SK-N-SH (cell line): ENCODE data around the gene TTC39A. TPM values are rescaled to one million over a fixed set of nuclear protein-coding genes. Genes with fewer than 3 reads are reported as not detected.

Experiments
- CTCF ChIA-PET: fragments of 300-600, 350-600 bp; formaldehyde crosslinking; extraction: SDS; loops from one replicate; lab custom pipeline; 2021; lab: Yijun Ruan, JAX
- POLR2A ChIA-PET: fragments of 350-600 bp; sonication (Branson Sonifier 250); formaldehyde crosslinking; extraction: SDS; loops from one replicate; lab custom pipeline; 2020; ENCODE audit warnings: antibody characterized with exemption, inconsistent platforms; lab: Yijun Ruan, JAX
- DNase-seq: peaks from one replicate; pipeline ENCODE4 v3.0.0; 2012
- H2AFZ ChIP-seq: fragments of 200-600 bp; sonication (generic); 2 replicates; pipeline ENCODE4 v1.8.1; 2016; ENCODE audit warnings: antibody characterized with exemption, mild to moderate bottlenecking, low read depth
- H3F3A ChIP-seq: fragments of 200-600 bp; sonication (generic); replicated peaks from 2 replicates; pipeline ENCODE3; 2016; ENCODE audit warnings: antibody characterized with exemption, mild to moderate bottlenecking; ENCODE audit not compliant: insufficient read depth
- H3K27ac ChIP-seq, 2 experiments: fragments of 200-500 bp in 1 of 2; fragments of 200-600 bp in 1 of 2; sonication (Bioruptor generic) in 1 of 2; sonication (generic), shearing (Covaris generic) in 1 of 2; 2 replicates each; pipeline versions ENCODE4 v1.5.1 to v1.6.1; 2014 to 2016; ENCODE audit warnings: low read depth in 2 of 2, inconsistent platforms in 1 of 2, low read length in 1 of 2, mild to moderate bottlenecking in 1 of 2, mixed read lengths in 1 of 2
- H3K27me3 ChIP-seq: fragments of 200-600 bp; sonication (generic), shearing (Covaris generic); 2 replicates; pipeline ENCODE4 v1.6.1; 2016; ENCODE audit warnings: mixed run types; ENCODE audit not compliant: insufficient read depth
- H3K36me3 ChIP-seq, 2 experiments: fragments of 200-500 bp in 1 of 2; fragments of 200-600 bp in 1 of 2; sonication (Bioruptor generic) in 1 of 2; sonication (generic) in 1 of 2; replicated peaks in 1 of 2; 2 replicates each; pipeline versions ENCODE3 to v1.5.1; 2014 to 2016; ENCODE audit warnings: low read length in 1 of 2, mild to moderate bottlenecking in 1 of 2; ENCODE audit not compliant: insufficient read depth in 2 of 2, control insufficient read depth in 1 of 2
- H3K4me1 ChIP-seq, 2 experiments: fragments of 200-500 bp in 1 of 2; fragments of 200-600 bp in 1 of 2; sonication (Bioruptor generic) in 1 of 2; sonication (generic), shearing (Covaris generic) in 1 of 2; 2 replicates each; pipeline versions ENCODE4 v1.5.1 to v1.6.1; 2014 to 2016; ENCODE audit warnings: low read depth in 1 of 2, low read length in 1 of 2, mixed run types in 1 of 2; ENCODE audit not compliant: insufficient read depth in 2 of 2, control insufficient read depth in 1 of 2
- H3K4me2 ChIP-seq: fragments of 200-600 bp; sonication (generic), shearing (Covaris generic); 2 replicates; pipeline ENCODE4 v1.6.1; 2017; ENCODE audit warnings: mixed run types
- H3K4me3 ChIP-seq, 2 experiments: fragments of 200-500 bp in 1 of 2; fragments of 200-600 bp in 1 of 2; sonication (Bioruptor generic) in 1 of 2; sonication (generic), shearing (Covaris generic) in 1 of 2; 2 replicates each; pipeline versions ENCODE4 v1.5.1 to v1.8.1; 2014 to 2016; ENCODE audit warnings: low read depth in 2 of 2, inconsistent platforms in 1 of 2, low read length in 1 of 2, mild to moderate bottlenecking in 1 of 2, mixed read lengths in 1 of 2, moderate library complexity in 1 of 2
- H3K79me2 ChIP-seq: fragments of 200-600 bp; sonication (generic); 2 replicates; pipeline ENCODE4 v1.8.1; 2017; ENCODE audit warnings: mild to moderate bottlenecking; ENCODE audit not compliant: insufficient read depth
- H3K9ac ChIP-seq: fragments of 200-600 bp; sonication (generic); 2 replicates; pipeline ENCODE4 v1.6.1; 2017; ENCODE audit warnings: mixed run types
- H3K9me2 ChIP-seq: fragments of 200-600 bp; sonication (generic); 2 replicates; pipeline ENCODE4 v1.6.1; 2017; ENCODE audit warnings: mixed run types
- H3K9me3 ChIP-seq: fragments of 200-600 bp; sonication (generic); 2 replicates; pipeline ENCODE4 v1.6.1; 2017; ENCODE audit warnings: mixed run types, mild to moderate bottlenecking, moderate library complexity
- H4K20me1 ChIP-seq: fragments of 200-600 bp; sonication (generic); 2 replicates; pipeline ENCODE4 v1.6.1; 2017; ENCODE audit warnings: mild to moderate bottlenecking, mixed run types; ENCODE audit not compliant: insufficient read depth
- CHD2 ChIP-seq: fragments of 150-350 bp; IDR thresholded peaks from 2 replicates; pipeline ENCODE4 v1.6.1; 2018; ENCODE audit warnings: low read length; ENCODE audit not compliant: partially characterized antibody
- ELF1 ChIP-seq: IDR thresholded peaks from 2 replicates; pipeline ENCODE4 v1.4.0; 2012
- EP300 ChIP-seq, 2 experiments: IDR thresholded peaks; 2 replicates each; pipeline versions ENCODE4 v1.4.0 to v1.6.1; 2012; ENCODE audit warnings: borderline replicate concordance in 1 of 2, low read depth in 1 of 2, low read length in 1 of 2
- FOSL2 ChIP-seq: IDR thresholded peaks from 2 replicates; pipeline ENCODE4 v1.4.0; 2012; ENCODE audit warnings: low read depth, mild to moderate bottlenecking, moderate library complexity, borderline replicate concordance
- FOXJ3 ChIP-seq: sonication (generic); formaldehyde crosslinking; IDR thresholded peaks from 2 replicates; pipeline ENCODE4 v1.5.1; 2020; ENCODE audit warnings: mild to moderate bottlenecking, missing genetic modification reagents
- FOXM1 ChIP-seq: IDR thresholded peaks from 2 replicates; pipeline ENCODE4 v1.4.0; 2012; ENCODE audit warnings: low read depth, mild to moderate bottlenecking
- GABPA ChIP-seq: IDR thresholded peaks from 2 replicates; pipeline ENCODE4 v1.4.0; 2012; ENCODE audit warnings: low read depth, mild to moderate bottlenecking
- GATA2 ChIP-seq: sonication (generic); formaldehyde crosslinking; IDR thresholded peaks from 2 replicates; pipeline ENCODE4 v1.5.0; 2020; ENCODE audit warnings: mild to moderate bottlenecking, missing genetic modification reagents
- JUND ChIP-seq: IDR thresholded peaks from 2 replicates; pipeline ENCODE4 v1.4.0; 2012
- MEF2A ChIP-seq: IDR thresholded peaks from 2 replicates; pipeline ENCODE4 v1.4.0; 2012; ENCODE audit warnings: low read depth, borderline replicate concordance
- MXI1 ChIP-seq: IDR thresholded peaks from 2 replicates; pipeline ENCODE4 v1.6.1; 2012; ENCODE audit warnings: mild to moderate bottlenecking, low read depth, low read length, improper control_type of control experiment
- NFIC ChIP-seq: IDR thresholded peaks from 2 replicates; pipeline ENCODE4 v1.4.0; 2012; ENCODE audit warnings: borderline replicate concordance
- RAD21 ChIP-seq: IDR thresholded peaks from 2 replicates; pipeline ENCODE4 v1.6.1; 2012; ENCODE audit warnings: mild to moderate bottlenecking, low read length
- RXRA ChIP-seq: IDR thresholded peaks from 2 replicates; pipeline ENCODE4 v1.4.0; 2012; ENCODE audit warnings: low read depth, mild to moderate bottlenecking, borderline replicate concordance
- SIN3A ChIP-seq: IDR thresholded peaks from 2 replicates; pipeline ENCODE4 v1.6.1; 2012; ENCODE audit warnings: low read depth, mild to moderate bottlenecking, low read length, moderate library complexity, borderline replicate concordance
- SMC3 ChIP-seq: IDR thresholded peaks from 2 replicates; pipeline ENCODE4 v1.6.1; 2012; ENCODE audit warnings: low read depth, low read length, improper control_type of control experiment
- TAF1 ChIP-seq: IDR thresholded peaks from 2 replicates; pipeline ENCODE4 v1.6.1; 2012; ENCODE audit warnings: low read depth, mild to moderate bottlenecking, low read length, moderate library complexity, borderline replicate concordance
- TEAD4 ChIP-seq: IDR thresholded peaks from 2 replicates; pipeline ENCODE4 v1.4.0; 2012; ENCODE audit warnings: mild to moderate bottlenecking, borderline replicate concordance; ENCODE audit not compliant: insufficient read depth
- YY1 ChIP-seq: IDR thresholded peaks from 2 replicates; pipeline ENCODE4 v1.4.0; 2012; ENCODE audit warnings: low read depth, mild to moderate bottlenecking
- WGBS: methylation state at CpG from one replicate; pipeline ENCODE4 v1.1.6; 2017; ENCODE audit warnings: low lambda C conversion rate; 5-methylcytosine and 5-hydroxymethylcytosine counted together
- polyA plus RNA-seq, 3 experiments: library from polyadenylated mRNA; depleted of rRNA; stranded (reverse); fragments of >200 nt; gene quantifications; 2 replicates each; pipeline ENCODE4 v1.2.3, GENCODE V29; 2012
- TF ChIP-seq, protein P1 (sequence below): fragments of 200-600 bp; sonication (generic); IDR thresholded peaks from 2 replicates; pipeline ENCODE4 v1.6.1; 2017; ENCODE audit warnings: antibody characterized with exemption, mild to moderate bottlenecking, moderate library complexity
- TF ChIP-seq, protein P2 (sequence below): fragments of 150-350 bp; IDR thresholded peaks from 2 replicates; pipeline ENCODE4 v1.6.1; 2016; ENCODE audit warnings: mild to moderate bottlenecking, low read depth, low read length
- TF ChIP-seq, protein P3 (sequence below): IDR thresholded peaks from 2 replicates; pipeline ENCODE4 v1.6.1; 2012; ENCODE audit warnings: mild to moderate bottlenecking, low read depth, low read length, moderate library complexity
- TF ChIP-seq, protein P4 (sequence below): IDR thresholded peaks from 2 replicates; pipeline ENCODE4 v1.4.0; 2012; ENCODE audit warnings: low read depth, borderline replicate concordance
- TF ChIP-seq, protein P5 (sequence below): fragments of 150-350 bp; IDR thresholded peaks from 2 replicates; pipeline ENCODE4 v1.6.1; 2017; ENCODE audit warnings: antibody characterized with exemption, low read length, low read depth, borderline replicate concordance

Gene TTC39A
- polyA plus RNA-seq, 1 of the 3 experiments (the other 2 are of a cell fraction) = 0.97 TPM

DNA sequence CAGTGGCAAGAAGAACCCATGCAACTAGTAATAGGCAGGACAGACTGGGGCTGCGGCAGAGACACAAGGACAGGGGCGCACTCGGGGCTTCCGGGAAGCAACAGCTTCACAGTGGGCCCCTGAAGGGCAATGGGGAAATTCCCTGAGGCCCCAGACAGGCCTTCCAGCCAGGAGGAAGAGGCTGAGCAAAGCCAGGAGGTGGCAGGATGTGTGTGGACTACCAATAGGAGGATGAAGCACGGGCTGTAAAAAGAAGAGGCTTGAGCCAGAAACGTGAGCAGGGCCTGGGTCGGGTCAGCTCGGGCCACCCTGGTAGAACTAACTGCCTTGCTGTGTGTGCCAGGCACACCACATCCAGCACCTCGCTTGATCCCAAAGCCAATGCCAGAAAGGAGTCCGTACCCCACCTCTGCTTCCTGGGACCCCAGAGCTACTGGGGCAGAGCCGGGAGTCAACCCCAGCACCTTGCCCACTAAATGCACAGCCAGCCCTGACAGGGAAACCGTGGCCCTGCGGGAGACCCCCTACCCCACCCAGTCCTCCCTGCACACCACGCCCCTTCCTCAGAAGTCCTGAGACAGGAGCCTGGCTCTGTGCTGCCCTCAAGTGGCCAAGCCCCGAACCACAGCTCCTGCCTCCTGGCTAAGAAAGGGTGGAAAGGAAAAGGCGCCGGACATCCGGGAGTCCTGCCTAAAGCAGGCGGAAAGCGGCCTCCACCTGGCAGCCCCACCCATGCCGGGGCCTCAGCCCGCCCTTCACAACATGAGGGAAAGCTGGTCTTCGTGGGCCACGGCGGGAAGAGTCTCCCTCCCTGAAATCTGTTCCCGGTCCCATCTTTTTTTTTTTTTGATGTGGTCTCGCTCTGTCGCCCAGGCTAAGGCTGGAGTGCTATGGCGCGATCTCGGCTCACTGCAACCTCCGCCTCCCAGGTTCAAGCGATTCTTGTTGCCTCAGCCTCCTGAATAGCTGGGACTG lies 33.7 kb downstream of the TTC39A start:
- 54% methylated on average over 25 of the region's 33 CpGs for WGBS
- H3K9me2 ChIP-seq = no peaks in the 10 kb centered on the region
- ChIA-PET POLR2A (no interaction called here), CTCF (interaction anchor here (0.7 to 4.3 kb wide), 37 partner anchors 9 to 555 kb away, joined by 3 to 39 read pairs (median 5); partner anchors contain the start of genes FAF1 and RNF11)
- peak overlapping the region; percentile 97 for H2AFZ ChIP-seq
- peak overlapping the region; percentile 65; the same call in 1 of the 2 replicates for H3K4me2 ChIP-seq
- peaks cover 0 to 3% of the 10 kb centered on the region in 2 experiments; a peak in 1 of 4 replicates for H3K4me1 ChIP-seq
- H3K27me3 ChIP-seq = no peaks in the 10 kb centered on the region
- no peaks in the 10 kb centered on the region for H3K79me2 ChIP-seq
- H3K9me3 ChIP-seq = no peaks in the 10 kb centered on the region
- no peak overlapping the region for H3K27ac ChIP-seq
- H3F3A ChIP-seq = no peaks in the 10 kb centered on the region
- H3K4me3 ChIP-seq = peak overlapping the region in 1 of 2 experiments; percentile 17; a peak in 1 of 4 replicates
- DNase-seq = peak; percentile 91
- H3K9ac ChIP-seq = 0 out of 2 replicates have a peak overlapping the region, but pooled peaks have one; percentile 8
- no peaks in the 10 kb centered on the region for H4K20me1 ChIP-seq
- H3K36me3 ChIP-seq = no peaks in the 10 kb centered on the region
- TF ChIP-seq RAD21 = peak; percentile 86
- TF ChIP-seq, protein P1, sequence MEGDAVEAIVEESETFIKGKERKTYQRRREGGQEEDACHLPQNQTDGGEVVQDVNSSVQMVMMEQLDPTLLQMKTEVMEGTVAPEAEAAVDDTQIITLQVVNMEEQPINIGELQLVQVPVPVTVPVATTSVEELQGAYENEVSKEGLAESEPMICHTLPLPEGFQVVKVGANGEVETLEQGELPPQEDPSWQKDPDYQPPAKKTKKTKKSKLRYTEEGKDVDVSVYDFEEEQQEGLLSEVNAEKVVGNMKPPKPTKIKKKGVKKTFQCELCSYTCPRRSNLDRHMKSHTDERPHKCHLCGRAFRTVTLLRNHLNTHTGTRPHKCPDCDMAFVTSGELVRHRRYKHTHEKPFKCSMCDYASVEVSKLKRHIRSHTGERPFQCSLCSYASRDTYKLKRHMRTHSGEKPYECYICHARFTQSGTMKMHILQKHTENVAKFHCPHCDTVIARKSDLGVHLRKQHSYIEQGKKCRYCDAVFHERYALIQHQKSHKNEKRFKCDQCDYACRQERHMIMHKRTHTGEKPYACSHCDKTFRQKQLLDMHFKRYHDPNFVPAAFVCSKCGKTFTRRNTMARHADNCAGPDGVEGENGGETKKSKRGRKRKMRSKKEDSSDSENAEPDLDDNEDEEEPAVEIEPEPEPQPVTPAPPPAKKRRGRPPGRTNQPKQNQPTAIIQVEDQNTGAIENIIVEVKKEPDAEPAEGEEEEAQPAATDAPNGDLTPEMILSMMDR = peak; percentile 94
- peak; percentile 72 for TF ChIP-seq GABPA
- TF ChIP-seq TEAD4 = no peak
- no peak for TF ChIP-seq MEF2A
- no peak for TF ChIP-seq NFIC
- TF ChIP-seq, protein P2, sequence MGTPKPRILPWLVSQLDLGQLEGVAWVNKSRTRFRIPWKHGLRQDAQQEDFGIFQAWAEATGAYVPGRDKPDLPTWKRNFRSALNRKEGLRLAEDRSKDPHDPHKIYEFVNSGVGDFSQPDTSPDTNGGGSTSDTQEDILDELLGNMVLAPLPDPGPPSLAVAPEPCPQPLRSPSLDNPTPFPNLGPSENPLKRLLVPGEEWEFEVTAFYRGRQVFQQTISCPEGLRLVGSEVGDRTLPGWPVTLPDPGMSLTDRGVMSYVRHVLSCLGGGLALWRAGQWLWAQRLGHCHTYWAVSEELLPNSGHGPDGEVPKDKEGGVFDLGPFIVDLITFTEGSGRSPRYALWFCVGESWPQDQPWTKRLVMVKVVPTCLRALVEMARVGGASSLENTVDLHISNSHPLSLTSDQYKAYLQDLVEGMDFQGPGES = no peak
- TF ChIP-seq EP300 (IDR thresholded peaks at IDR 0.05; ENCODE audit: borderline replicate concordance in 1 of 2, low read depth in 1 of 2, low read length in 1 of 2) = no peak
- no peak for TF ChIP-seq JUND
- peak; percentile 82 for TF ChIP-seq SMC3
- TF ChIP-seq FOXM1 = no peak
- no peak for TF ChIP-seq FOSL2
- TF ChIP-seq, protein P3, sequence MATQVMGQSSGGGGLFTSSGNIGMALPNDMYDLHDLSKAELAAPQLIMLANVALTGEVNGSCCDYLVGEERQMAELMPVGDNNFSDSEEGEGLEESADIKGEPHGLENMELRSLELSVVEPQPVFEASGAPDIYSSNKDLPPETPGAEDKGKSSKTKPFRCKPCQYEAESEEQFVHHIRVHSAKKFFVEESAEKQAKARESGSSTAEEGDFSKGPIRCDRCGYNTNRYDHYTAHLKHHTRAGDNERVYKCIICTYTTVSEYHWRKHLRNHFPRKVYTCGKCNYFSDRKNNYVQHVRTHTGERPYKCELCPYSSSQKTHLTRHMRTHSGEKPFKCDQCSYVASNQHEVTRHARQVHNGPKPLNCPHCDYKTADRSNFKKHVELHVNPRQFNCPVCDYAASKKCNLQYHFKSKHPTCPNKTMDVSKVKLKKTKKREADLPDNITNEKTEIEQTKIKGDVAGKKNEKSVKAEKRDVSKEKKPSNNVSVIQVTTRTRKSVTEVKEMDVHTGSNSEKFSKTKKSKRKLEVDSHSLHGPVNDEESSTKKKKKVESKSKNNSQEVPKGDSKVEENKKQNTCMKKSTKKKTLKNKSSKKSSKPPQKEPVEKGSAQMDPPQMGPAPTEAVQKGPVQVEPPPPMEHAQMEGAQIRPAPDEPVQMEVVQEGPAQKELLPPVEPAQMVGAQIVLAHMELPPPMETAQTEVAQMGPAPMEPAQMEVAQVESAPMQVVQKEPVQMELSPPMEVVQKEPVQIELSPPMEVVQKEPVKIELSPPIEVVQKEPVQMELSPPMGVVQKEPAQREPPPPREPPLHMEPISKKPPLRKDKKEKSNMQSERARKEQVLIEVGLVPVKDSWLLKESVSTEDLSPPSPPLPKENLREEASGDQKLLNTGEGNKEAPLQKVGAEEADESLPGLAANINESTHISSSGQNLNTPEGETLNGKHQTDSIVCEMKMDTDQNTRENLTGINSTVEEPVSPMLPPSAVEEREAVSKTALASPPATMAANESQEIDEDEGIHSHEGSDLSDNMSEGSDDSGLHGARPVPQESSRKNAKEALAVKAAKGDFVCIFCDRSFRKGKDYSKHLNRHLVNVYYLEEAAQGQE = no peak
- peak; percentile 31 for TF ChIP-seq CHD2
- no peak for TF ChIP-seq FOXJ3 (CRISPR knock-in tag)
- no peak for TF ChIP-seq YY1
- TF ChIP-seq, protein P4, sequence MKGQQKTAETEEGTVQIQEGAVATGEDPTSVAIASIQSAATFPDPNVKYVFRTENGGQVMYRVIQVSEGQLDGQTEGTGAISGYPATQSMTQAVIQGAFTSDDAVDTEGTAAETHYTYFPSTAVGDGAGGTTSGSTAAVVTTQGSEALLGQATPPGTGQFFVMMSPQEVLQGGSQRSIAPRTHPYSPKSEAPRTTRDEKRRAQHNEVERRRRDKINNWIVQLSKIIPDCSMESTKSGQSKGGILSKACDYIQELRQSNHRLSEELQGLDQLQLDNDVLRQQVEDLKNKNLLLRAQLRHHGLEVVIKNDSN = no peak
- TF ChIP-seq ELF1 = 0 out of 2 replicates have a peak, but pooled peaks have one; percentile 14
- TF ChIP-seq MXI1 = no peak
- no peak for TF ChIP-seq GATA2 (CRISPR knock-in tag)
- no peak for TF ChIP-seq SIN3A
- no peak for TF ChIP-seq RXRA
- TF ChIP-seq, protein P5, sequence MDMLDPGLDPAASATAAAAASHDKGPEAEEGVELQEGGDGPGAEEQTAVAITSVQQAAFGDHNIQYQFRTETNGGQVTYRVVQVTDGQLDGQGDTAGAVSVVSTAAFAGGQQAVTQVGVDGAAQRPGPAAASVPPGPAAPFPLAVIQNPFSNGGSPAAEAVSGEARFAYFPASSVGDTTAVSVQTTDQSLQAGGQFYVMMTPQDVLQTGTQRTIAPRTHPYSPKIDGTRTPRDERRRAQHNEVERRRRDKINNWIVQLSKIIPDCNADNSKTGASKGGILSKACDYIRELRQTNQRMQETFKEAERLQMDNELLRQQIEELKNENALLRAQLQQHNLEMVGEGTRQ = no peak
- TF ChIP-seq TAF1 = peak; percentile 21; the same call in 1 of the 2 replicates
